ENCODE data around the gene MAP6D1.
"Not testable (repeated sequence)": the region's sequence is repeated elsewhere in the genome, so short reads cannot be mapped to it uniquely, and the experiment has no call there.

MAP6D1 gene

DNA sequence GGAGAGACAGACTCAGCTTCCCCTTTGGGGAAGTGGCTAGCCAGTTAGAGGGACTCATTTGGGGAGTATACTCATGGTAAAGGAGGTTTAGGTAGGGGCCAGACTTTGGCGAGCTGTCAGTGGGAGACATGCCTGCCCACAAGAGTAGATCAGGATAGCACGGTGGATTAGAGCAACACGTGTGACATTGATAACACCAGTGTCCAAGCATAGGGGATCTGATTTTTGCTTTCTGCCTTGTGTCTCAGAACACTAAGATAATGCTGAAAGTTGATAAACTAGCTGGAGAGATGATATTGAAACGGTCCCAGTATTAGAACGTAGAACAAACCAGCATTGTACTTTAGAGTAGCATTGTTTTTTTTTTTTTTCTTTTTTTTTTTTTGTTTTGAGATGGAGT lies 25.9 kb downstream of the MAP6D1 start:
- DNase-seq (ENCODE audit: low spot score): no peak

DNA sequence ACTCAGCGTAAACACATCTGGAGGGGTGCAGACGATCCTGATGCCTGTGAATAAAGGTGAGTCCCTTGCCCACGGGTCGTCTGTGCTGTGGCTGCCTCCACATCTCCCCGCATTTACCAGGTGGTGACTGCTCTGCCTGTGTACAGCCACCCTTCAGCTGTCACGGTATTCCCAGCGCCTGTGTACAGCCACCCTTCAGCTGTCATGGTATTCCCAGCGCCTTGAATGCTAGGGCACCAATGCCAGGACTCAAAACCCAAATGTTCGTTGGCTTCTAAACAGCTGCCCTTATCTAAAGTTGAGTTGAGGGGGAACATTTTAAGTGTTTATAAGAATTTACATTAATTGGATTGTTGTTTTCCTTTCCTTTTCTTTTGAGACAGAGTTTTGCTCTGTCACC lies 27.4 kb downstream of the MAP6D1 start:
- DNase-seq (ENCODE audit: low spot score): no peak

DNA sequence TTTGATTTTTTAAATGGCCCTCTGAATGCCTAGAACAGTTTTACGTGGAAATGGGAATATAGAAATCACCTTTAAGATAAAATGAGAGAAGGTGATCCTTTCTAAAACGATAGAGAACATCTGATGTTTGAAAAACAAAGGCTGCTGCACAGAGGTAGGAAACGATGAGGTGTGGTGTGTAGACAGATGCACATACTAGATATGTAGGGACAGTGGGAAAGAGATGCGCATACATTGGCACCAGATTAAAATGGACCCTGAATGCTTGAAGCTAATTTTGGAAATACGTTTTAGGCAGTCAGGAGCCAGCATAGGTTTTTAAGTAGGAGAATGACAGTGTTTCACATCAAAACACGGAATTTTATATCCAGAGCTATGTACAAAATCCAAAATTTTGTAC lies 29.0 kb downstream of the MAP6D1 start:
- no peak for DNase-seq (ENCODE audit: low spot score)

DNA sequence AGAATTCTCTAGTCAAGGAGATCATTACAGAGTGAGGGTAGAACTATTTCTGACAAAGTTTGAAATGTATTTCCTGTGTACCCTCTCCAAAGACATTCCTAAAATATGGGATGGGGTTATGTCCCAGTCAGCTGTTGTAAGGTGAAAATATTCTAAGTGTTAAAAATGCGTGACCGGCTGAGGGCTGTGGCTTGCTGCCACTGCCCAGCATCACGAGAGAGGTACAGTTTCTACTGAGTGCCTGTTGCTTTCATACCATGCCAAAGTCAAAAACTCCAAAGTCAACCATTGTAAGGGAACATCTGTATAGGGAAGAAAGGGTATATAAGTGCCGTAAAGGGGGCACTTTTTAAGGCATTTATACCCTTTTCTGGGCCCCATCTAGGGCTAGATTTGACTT lies 30.9 kb downstream of the MAP6D1 start:
- no peak for DNase-seq (ENCODE audit: low spot score)

DNA sequence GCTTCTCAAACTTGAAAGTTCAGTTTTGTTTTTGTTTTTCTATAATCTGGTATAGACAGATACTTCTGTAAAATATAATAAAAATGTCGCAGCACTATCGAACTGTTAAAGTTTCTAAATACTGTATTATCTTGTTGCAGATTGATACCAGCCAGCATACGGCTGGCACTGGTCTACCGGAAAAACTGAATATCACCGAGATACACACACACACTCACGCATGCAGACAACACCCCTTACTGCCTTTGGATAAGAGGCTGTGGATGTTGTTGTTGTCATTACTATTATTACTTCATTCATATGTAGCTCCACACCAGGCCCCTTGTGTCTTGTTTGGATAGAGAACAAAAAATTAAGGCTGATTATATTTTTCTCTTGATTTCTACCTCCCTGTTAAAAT lies 32.4 kb downstream of the MAP6D1 start:
- no peak for DNase-seq (ENCODE audit: low spot score)

DNA sequence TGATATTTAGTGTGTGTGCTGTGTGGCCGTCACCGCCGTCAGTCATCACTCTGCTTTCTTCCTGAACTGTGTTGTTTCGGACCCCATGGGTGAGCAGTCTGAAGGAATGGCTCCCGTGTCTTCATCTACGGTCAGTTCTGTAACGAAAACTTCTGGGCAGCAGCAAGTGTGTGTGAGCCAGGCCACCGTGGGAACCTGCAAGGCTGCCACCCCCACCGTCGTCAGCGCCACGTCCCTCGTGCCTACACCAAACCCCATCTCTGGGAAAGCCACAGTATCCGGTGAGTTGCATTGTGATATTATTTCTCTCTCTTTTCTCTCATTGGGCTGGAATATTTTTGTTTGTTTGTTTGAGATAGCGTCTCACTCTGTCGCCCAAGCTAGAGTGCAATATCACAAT lies 34.7 kb downstream of the MAP6D1 start:
- DNase-seq (ENCODE audit: low spot score): no peak

DNA sequence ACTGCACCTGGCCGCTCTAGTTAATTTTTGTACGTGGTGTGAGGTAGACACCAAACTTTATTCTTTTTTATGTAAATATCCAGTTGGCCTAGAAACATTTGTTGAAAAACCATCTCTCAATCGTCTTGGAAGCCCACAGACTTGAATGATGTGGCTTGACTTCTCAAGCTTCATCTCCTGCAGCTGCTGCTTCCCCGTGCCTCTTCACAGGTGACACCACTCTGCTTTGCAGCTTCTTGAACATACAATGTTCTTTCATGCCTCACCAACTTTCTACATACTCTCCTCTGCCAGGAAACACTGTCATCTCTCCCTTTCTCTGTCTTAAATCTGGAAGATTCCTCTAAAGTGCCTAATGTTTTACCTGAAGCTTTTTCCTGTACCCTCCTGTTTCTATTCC lies 35.6 kb downstream of the MAP6D1 start:
- no peak for DNase-seq (ENCODE audit: low spot score)

DNA sequence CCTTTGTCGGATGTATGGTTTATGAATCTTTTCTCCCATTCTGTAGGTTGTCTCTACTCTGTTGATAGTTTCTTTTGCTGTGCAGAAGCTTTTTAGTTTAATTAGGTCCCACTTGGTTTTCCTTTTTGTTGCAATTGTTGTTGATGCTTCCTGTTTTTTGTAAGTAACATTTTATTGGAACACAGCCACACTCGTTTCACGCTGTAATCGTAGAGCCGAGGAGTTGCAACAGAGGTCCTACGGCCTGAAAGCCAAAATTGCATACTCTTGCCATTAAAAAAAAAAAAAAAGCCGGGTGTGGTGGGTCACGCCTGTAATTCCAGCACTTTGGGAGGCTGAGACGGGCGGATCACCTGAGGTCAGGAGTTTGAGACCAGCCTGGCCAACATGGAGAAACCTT lies 40.9 kb downstream of the MAP6D1 start:
- not testable (repeated sequence) for DNase-seq (ENCODE audit: low spot score)

DNA sequence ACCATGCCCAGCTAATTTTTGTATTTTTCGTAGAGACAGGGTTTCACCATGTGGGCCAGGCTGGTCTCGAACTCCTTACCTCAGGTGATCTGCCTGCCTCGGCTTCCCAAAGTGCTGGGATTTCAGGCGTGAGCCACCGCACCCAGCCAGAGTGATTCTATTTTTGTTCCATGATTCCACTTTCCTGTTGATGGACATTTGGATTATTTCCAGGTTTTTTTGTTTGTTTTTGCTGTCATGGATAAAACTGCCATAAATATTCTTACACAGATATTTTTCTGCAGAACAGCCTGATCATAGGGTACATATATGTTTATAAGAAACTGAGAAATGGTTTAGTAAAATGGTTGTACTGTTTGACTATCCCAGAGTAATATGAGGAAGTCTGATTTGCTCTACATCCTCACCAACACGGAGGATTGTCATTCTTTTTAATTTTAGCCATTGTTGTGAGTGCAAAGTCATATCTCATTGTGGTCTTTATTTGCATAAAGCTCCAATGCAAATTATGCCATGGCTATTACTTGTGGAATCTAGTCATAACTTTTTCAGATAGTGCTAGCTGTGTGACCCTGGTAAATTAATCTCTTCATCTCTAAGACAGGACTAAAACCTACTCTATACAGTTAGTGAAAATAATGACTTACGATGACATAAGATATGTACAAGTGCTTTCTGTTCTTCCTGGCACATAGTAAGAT lies 42.7 kb downstream of the MAP6D1 start:
- DNase-seq (ENCODE audit: low spot score): no peak

DNA sequence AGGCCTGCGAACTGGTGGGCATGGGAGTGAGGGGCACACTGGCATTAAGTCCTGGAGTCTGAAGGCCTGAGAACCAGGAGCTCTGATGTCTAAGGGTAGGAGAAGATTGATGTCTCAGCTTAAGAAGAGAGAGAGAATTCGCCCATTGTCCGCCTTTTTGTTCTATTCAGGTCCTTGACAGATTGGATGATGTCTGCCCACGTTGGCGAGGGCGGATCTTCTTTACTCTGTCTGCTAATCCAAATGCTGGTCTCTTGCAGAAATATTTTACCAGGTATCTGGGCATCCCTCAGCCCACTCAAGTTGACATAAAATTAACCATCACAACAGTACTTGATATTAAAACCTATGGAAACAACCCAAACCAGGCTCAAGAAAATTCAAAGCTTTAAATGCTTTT lies 44.1 kb downstream of the MAP6D1 start:
- no peak for DNase-seq (ENCODE audit: low spot score)

DNA sequence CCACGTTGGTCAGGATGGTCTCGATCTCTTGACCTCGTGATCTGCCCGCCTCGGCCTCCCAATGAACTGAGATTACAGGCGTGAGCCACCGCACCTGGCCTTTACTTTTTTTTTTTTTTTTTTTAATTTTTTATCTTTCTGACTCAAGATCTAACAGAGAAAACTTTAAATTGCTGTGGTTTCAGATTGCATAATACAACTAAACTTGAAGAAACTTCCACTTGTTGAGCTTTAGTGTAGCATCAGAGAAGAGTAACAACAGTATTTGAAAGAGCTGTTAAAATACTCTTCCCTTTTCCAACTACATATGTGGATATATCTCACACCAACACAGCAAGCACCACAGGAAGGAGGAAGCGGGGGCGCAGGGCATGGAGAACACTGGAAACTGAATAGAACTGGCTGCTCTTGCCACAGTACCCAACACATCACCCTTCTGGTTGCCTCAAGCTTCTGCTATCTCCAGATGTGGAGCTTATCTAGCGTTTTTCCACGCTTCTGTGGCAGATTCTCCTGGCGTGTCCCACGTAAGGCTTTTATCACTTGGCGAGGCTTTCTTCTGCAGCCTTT lies 45.4 kb downstream of the MAP6D1 start:
- no peak for DNase-seq (ENCODE audit: low spot score)

DNA sequence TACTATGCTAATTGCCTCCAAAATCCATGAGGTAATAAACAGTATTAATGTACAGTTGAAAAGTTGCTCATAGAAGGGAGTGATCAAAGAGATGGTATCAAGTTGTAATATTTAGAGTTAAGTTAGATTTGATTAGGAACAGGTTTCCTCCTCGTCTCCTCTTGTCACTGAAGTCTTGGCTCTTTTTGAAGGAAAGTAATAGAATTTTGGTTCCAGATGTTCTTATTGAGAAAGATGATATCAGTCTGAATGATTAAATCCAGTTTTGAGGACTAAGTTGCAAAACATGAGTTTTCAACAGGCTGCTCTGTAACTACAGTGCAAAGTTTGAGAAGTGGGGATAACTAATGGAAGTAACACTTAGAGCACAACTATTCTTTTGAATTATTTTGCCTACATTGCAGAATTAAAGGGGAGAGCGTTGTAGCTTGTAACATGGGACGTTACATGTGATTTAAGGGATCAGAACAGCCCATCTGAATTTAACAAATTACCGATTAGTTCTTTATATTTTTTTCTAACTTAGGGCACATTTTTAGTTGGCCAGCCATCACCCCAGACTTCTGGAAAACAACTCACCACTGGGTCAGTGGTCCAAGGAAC lies 48.3 kb downstream of the MAP6D1 start:
- DNase-seq (ENCODE audit: low spot score): no peak

DNA sequence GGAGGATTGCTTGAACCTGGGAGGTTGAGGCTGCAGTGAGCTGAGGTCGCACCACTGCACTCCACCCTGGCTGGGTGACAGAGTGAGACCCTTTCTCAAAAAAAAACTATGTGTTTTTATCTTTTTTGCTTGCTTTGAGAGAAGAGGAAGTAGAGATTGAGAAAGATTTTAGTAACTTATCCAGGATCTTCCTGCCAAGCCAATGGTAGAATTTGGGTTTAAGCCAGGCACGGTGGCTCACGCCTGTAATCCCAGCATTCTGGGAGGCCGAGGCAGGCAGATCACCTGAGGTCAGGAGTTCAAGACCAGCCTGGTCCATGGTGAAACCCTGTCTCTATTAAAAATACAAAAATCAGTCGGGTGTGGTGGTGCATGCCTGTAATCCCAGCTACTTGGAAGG lies 48.9 kb downstream of the MAP6D1 start:
- DNase-seq (ENCODE audit: low spot score): not testable (repeated sequence)

DNA sequence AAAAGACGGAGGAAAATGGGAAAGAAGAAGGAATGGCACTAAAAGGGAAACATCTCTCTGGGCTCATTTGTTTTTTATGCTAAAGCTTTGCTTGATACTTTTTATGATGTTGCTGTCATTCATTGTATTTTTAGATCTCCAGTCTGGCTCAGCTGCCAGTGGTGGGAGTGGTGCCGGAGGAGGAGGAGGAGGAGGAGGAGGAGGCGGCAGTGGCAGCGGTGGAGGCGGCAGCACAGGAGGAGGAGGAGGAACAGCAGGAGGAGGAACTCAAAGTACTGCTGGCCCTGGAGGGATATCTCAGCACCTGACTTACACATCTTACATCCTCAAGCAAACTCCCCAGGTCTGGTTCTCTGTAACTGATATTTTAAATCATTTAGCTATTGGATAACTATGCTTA lies 49.6 kb downstream of the MAP6D1 start:
- no peak for DNase-seq (ENCODE audit: low spot score)

DNA sequence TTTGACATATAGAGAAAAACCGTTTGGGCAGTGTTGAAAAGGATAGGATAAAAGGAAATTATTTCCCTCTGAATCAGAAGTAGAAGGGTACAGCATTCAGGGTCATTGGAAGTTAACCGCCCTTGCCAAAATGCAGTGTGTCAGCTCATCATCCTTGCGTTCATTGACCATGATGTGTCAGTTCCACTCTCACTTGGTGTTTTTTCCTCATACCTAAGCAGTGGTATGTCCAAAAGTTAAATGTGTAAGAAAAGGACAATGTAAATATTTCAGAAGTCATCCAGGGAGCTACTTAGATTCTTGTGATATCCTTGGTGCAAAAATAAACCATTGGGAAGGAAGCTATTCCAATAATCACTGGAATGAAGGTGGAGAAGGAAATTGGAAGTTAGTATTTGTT lies 50.7 kb downstream of the MAP6D1 start:
- DNase-seq (ENCODE audit: low spot score): no peak

DNA sequence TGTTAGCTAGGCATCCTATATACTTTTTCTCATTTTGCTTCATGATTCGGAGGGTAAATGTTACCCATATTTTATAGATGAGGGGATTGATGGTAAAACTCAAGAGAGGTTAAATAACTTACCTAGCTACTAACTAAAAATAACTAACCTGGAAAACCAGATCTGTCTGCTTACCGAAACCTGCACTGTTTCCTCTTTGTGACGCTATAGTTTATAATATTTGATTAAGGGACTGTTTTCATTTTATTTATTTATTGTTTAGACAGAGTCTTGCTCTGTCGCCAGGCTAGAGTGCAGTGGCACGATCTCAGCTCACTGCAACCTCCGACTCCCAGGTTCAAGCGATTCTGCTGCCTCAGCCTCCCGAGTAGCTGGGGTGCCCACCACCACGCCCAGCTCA lies 55.9 kb downstream of the MAP6D1 start:
- no peak for DNase-seq (ENCODE audit: low spot score)

DNA sequence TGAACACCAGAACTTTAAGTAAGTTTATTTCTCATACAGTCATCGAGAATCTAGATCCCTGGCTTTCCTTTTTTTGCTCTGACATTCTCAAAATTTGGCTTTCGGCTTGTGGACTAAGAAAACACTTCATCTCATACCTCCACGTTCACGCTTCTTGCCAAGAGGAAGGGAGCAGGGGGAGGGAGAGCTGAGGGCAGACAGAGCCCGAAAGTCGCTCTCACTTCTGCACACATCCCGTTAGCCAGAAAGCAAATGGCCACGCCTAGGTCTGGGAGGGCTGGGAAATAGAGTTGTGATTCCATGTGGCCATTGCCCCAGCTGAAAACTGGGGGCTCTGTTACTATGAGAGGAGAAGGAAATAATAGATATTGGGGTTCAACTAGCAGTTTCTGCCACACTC lies 57.3 kb downstream of the MAP6D1 start:
- DNase-seq (ENCODE audit: low spot score): no peak

DNA sequence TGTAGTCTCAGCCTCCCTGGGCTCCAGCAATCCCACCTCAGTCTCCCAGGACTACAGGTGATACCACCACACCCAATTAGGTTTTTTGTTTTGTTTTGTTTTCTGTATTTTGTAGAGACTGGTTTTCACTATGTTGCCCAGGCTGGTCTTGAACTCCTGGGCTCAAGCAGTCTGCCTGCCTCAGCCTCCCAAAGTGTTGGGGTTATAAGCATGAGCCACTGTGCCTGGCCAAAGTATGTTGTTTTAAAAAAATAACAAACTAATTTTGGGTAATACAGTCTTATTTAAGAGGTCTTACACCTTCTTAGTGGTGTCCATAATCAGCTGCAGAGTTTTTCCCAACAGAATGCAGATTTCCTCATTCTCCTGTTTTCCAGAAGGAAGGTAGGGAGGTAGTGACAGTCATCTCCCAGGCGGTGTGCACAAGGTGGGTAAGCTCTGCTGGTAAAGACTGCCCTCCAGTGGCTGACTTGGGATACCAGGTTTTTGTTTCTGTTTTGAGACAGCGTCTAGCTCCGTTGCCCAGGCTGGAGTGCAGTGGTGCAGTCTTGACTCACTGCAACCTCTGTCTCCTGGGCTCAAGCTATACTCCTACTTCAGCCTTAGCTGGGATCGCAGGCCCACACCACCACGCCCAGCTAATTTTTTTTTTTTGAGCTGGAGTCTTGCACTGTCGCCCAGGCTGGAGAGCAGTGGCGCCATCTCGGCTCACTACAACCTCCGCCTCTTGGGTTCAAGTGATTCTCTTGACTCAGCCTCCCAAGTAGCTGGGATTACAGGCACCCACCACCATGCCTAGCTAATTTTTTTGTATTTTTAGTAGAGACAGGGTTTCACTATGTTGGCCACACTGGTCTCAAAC lies 58.4 kb downstream of the MAP6D1 start:
- peak; percentile 69 for DNase-seq (ENCODE audit: low spot score)

DNA sequence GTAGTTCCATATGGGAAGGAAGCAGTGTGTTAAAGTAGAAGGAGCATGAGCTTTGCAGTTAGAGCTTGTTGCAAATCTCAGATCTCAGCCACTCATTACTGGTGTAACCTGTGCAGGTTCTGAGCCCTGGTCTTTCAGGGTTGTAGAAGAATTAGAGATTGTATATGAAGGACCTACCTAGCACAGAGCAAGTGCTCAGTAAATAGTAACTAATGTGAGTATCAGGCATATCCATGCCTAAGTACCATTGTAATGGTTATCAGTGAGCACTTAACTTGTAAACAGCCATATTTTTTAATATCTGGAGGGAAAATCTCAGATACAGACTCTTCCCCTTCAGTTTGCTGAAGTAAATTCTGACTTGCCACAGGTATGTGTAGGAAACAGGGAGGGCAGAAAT lies 59.3 kb downstream of the MAP6D1 start:
- DNase-seq (ENCODE audit: low spot score): no peak
